Stimulated activated naive CD8-positive, alpha-beta T cell treated with anti-CD3 and anti-CD28 coated beads, Interleukin-15, Interleukin-2, amounts not matched to agents 100 U/mL and 50 U/mL, for 24 hours (primary cell): ENCODE measurements around the gene DIPK1C.

Experiments used
- ATAC-seq: fragments of 150-1000 bp; cut with Tn5 transposase; one replicate; pipeline ENCODE4 v1.10.0; 2021
- DNase-seq: peaks from one replicate; pipeline ENCODE4 v3.0.0; 2021

The DIPK1C gene

DNA sequence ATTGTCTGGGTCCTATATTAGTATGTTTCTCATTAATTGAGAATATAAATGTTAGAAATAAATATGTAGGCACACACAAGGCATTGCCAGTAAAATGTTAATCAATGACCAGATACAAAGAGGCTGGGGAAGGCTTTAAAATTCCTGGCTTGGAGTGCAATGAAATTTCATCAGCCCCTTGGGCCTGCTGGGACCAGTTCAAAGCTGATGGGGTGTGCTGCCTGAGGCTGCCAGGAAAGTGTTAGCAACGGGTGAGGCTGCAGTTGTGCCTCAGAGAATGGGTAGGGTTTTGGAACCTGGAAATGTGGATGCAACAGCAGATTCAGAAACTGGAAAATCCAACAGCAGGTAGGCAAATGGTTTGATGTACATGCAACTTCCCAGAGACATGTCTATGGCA is 68.9 kb downstream of the DIPK1C start:
- no peak for ATAC-seq

DNA sequence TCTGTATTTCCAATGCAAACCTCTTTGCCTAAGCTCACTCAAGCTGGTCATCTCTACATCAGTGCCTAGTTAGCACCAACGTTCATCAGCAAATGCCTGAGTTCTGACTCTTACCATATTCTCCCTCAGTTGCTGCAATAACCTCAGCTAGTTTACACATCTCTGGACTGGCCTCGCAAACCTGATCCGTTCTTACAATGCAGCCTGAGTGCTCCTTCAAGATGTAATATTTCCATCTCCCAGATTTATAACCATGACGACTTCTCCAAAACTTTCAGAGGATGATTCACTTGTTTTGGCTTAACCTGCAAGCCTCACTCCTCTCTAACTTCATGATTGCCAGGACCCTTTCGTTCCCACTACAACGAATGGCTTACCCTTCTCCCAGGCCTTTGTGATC is 69.7 kb downstream of the DIPK1C start:
- DNase-seq = no peak
- no peak for ATAC-seq

More for the DNA sequence above, 68.9 kb downstream of the DIPK1C start:
- no peak for DNase-seq
